Bone marrow (tissue), 2 donors: Measurements from ENCODE around the gene PPP1R2.

ENCODE experiments used
- DNase-seq, 2 donors: peaks; one replicate each; lab custom pipeline; 2025; lab: John Stamatoyannopoulos, UW

PPP1R2 gene

GRCh38 chr3:195565716-195566115 is 22.6 kb upstream of the PPP1R2 start:
- no peak for DNase-seq

DNA sequence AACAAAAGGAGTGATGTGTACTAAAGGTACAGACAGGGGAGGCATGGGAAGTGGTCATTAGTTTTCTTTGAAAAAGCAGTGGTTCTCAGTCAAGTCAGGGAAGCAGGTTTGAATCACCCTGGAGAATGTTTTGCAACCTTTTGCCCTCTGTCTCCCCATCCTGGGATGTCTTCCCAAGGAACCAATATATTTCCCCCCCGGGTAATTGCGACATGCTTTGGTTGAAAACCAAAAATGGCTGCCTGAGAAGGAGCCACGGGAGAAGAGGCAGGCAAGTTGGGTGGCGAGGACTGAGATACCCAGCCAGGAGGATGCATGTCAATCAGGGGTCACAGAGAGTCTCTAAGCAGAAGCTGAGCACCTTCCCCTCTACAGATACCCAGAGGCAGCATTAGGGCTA is 20.2 kb upstream of the PPP1R2 start:
- no peak for DNase-seq

DNA sequence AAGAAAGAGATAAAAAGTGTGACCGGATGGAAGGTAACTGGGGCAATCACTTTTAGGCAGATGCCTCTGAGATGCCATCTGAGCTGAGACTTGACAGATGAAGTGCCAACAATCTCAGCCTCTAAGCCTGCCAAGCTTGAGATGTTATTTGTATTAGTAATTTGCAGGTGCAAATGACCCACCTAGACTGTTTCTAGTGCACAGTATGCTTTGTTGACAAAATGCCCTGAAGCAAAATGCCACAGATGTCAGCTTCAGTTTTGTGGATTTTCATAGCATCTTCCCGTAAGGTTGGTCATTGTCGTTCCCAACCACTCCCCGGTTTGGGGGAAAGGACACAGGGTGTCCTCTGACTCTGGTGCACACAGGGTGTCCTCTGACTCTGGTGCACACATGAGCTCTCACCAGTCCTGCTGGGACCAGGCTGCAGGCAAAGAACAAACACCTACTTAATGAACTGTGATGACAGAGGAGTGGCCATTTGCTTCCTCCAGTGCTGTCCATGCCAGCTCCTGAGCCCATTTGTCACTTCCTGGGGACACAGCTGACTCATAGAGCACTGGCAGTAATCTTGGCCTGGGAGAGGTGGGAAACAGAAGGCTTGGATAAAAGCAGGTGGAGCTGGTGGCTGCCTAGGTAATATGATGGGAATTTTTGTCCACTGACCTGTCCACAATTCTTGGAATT is 16.7 kb upstream of the PPP1R2 start:
- DNase-seq: no peak

GRCh38 chr3:195558602-195559001 is 15.5 kb upstream of the PPP1R2 start:
- no peak for DNase-seq

DNA sequence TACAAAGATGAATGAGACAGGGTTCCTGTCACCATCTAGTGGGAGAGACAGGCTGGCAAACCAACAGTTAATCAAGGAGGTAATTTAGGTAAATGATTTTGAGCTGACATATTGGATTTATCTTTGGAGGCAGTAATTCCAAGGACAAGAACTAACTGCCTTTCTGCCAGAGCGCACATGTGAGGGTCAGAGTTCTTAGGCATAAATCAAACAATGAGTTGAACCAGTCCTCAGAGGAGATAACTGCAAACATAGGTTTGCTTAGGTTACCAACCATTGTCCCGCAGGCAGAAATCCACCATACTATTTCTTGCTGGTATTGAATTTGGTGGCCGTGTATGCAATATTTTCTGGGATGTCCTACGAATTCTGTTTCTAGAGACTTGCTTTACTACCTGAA is 14.2 kb upstream of the PPP1R2 start:
- DNase-seq: no peak

DNA sequence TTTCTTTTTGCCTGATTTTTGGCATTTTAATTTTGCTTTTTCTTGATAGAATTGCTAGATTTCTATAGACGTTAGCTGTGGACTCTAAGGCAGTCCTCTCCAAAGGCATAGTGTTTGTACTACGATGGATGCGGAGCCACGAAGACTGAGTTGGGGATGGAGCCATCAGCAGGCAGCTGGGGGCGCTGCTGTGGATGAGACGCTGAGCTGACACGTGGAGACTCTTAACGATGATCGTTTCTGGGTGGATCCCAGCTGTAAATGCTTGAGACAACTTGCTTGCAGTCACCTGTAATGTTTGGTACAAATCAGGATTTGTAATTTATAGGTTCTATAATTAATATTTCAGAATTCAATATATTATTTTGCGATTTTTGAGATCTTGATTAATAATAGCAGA is 13.3 kb upstream of the PPP1R2 start:
- DNase-seq: no peak

GRCh38 chr3:195555110-195555509 is 12.0 kb upstream of the PPP1R2 start:
- DNase-seq: no peak

DNA sequence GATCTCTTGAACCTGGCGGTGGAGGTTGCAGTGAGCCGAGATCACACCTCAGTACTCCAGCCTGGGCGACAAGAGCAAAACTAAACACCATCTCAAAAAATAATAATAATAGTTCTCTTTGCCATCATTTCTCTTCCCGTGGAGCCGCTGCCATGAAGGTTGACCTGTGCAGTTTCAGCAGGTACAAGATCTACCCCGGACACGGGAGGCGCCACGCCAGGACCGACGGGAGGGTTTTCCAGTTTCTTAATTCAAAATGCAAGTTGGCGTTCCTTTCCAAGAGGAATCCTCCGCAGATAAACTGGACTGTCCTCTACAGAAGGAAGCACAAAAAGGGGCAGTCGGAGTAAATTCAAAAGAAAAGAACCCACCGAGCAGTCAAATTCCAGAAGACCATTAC is 11.3 kb upstream of the PPP1R2 start:
- DNase-seq: no peak

DNA sequence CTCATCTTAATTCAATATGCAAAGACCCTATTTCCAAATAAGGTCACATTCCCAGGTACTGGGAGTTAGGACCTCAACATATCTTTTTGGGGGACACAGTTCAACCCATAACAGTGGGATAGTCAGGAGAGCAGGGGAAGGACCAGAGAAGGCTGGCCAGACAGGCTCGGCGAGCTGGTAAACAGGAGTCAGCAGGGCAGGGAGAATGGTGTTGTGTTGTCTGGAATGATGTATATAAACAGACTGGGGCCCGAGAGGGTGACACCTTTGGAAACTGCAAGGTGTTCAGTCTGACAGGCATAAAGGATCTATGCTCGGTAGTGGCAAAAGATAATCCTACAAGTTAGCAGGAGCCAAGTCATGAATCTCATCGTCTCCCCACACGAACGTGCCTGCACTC is 10.1 kb upstream of the PPP1R2 start:
- no peak for DNase-seq

- DNase-seq: no peak
Observed at GRCh38 chr3:195551381-195551978, 8.4 kb upstream of the PPP1R2 start.

DNA sequence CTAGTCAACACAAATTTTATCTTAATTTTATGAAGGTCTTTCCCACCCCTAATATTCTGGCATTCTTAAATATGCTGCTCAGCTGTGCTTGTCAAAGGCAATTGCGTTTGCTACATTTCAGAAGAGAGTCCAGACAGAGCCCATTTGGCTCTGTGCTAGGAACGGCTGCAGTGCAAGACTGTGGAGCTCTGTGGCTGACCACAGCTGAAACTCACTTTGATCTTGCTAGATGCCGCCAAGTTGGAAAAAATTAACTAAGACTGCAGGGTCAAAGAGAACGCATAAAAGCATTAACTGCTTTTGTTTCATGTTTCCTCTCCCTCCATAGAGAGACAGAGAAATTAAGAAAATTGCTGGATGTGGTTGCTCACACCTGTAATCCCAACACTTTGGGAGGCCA is 7.6 kb upstream of the PPP1R2 start:
- DNase-seq: no peak

DNA sequence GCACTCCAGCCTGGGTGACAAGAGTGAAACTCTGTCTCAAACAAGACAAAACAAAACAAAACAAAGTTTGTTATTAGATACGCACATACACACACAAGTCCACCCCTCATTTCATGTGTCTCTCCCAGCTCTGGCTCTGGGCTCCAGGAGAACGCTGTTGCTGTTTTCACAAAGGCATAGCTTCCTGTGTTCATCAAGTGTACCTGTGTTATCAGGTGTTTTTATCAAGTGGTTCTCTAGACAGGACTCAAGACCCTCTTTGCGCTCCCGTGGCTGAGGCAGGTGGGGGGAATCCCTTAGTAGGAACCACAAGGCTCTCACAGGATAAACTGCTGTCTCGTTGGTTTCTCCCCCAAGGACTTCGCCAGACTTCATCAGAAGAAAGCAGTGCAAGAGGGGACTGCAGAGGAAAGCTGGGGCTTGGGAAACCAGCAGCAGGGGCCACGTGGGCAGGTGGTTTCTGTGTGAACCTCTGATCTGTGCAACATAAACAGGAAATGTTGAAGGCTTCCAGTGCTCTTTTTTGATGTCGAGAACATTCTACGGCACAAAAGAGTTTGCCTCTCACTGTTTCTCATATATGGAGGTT is 6.9 kb upstream of the PPP1R2 start:
- no peak for DNase-seq

GRCh38 chr3:195548987-195549386 is 5.9 kb upstream of the PPP1R2 start:
- DNase-seq: no peak

DNA sequence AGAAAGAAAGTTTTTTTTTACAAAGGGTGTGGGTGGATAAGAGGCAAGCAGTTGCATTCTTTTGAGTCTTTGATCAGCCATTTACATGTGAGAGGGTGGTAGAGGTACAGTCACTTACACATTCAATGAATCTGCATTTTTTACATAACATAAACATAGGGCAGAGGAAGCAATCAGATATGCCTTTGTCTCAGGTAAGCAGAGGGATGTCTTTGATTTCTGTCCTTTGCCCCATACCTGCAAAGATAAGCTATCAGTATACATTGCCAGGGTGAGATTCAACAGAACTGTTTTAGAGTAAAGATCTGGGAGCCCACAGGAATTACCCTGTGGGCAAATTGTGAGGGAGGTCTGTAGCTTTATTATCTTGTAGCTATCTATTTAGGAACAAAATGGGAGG is 5.4 kb upstream of the PPP1R2 start:
- no peak for DNase-seq

- DNase-seq: no peak
Observed at GRCh38 chr3:195548006-195548405, 4.9 kb upstream of the PPP1R2 start.

GRCh38 chr3:195546130-195546560 is 3.0 kb upstream of the PPP1R2 start:
- no peak for DNase-seq

GRCh38 chr3:195544634-195545033 is 1.5 kb upstream of the PPP1R2 start:
- DNase-seq: no peak

DNA sequence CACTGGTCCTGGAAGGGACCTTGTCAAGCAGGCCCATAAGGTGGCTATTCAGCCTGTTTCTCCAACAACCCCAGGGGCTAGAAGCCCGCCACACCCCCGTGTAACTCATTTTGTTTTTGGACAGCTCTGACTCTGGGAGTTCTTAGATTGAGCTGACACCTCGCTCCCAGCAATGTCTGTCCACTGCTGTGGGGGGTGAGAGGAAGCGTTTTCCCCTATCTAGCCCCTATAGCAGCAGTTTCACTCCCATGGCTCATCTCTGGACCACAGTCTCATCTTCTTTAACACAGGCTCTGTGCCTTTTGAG is 1.1 kb upstream of the PPP1R2 start:
- DNase-seq: no peak

DNA sequence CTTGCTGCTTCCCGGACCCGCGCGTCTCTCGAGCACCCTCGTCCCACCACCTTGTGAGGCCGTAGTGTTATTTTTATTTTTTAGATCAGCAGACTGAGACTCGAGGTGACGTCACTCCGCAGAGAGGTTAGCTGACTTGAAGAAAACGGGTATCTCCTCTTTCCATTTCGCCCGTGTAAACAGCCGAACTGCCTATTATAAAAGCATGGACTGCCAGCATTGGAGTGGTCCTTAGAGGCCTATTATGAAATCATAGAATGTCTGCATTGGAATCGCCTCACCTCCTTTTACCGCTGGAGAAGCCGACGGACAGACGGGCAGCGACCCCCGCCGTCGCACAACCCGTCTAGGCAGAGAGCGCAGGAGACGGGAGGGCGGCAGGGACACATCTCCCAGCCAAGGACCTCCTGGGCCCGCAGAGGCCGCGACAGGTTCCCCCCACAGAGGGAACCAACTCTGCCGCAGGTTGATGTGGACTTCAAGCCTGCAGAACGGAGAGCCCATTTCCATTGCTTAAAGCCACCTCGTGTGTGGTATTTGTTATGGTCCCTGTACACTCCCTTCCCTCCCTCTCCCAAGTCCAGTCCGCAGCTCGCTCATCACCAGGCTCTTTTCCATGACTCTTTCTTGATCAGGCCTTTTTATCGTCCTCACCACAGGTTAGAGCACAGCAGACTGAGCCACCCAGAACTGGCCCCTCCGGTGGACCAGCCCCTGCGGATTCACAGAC is 540 bp upstream of the PPP1R2 start:
- no peak for DNase-seq

GRCh38 chr3:195542316-195542697 is 818 bp downstream of the PPP1R2 start:
- no peak for DNase-seq

GRCh38 chr3:195540511-195540910 is 2.6 kb downstream of the PPP1R2 start:
- DNase-seq: no peak

DNA sequence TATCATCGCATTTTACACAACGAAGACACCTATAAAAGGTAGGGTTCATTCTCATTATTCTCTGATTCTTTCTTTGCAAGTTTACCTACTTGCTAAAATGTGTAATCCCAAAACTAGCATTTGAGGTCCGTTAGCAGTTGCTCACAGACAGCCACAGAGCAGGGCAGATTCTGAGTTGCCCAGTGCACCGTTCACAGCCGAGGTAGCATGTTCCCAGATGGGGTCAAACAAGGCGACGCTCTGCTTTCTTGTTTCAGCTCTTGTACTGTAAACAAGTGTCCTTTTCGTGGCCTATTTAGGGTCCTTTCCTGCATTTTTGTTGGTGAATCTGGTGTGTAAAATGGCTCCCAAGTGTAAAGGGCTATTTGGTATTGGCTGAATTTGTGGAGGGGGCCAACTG is 3.1 kb downstream of the PPP1R2 start:
- no peak for DNase-seq

DNA sequence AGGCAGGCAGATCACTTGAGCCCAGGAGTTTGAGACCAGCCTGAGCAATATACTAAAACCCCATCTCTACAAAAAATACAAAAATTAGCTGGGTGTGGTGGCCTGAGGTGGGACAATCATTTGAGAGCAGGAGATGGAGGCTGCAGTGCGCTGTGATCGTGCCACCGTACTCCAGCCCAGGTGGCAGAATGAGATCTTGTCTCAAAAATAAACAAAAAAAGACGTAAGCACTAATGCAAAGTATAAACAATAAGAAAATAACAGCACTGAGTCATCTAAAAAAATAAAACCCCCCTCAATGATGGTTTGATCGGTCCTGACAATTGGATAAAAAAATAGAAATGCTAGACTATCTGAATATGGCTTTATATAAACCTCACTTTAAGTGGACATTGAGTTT is 3.6 kb downstream of the PPP1R2 start:
- no peak for DNase-seq
